Neural progenitor cell (in vitro differentiated cells): Measurements from ENCODE around the gene AKAP14.

Experiments used
- EZH2 ChIP-seq: fragments of 200-600 bp; sonication (generic); IDR thresholded peaks from 2 replicates; pipeline ENCODE4 v1.6.1; 2017; ENCODE audit warnings: antibody characterized with exemption, mild to moderate bottlenecking, moderate library complexity
- EZH2phosphoT487 ChIP-seq: fragments of 200-600 bp; sonication (generic); IDR thresholded peaks from 2 replicates; pipeline ENCODE4 v1.6.1; 2017; ENCODE audit warnings: antibody characterized with exemption
- TF ChIP-seq, protein P1 (sequence below): fragments of 200-600 bp; sonication (generic); IDR thresholded peaks from 2 replicates; pipeline ENCODE4 v1.5.1; 2017; ENCODE audit warnings: antibody characterized with exemption, mild to moderate bottlenecking

DNA sequence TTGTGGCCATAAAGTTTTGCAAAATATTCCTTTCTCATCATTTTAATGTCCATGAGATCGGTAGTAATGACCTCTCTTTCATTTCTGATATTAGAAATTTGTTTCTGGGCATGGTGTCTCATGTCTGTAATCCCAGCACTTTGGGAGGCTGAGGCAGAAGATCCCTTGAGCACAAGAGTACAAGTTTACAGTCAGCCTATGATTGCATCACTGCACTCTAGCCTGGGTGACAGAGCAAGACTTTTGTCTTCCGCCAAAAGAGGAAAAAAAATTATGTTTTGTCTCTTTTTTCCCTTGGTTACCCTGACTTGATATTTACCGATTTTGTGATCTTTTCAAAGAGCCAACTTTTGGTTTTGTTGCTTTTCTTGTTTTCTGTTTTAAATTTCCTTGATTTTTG lies 58.7 kb downstream of the AKAP14 start:
- TF ChIP-seq, protein P1, sequence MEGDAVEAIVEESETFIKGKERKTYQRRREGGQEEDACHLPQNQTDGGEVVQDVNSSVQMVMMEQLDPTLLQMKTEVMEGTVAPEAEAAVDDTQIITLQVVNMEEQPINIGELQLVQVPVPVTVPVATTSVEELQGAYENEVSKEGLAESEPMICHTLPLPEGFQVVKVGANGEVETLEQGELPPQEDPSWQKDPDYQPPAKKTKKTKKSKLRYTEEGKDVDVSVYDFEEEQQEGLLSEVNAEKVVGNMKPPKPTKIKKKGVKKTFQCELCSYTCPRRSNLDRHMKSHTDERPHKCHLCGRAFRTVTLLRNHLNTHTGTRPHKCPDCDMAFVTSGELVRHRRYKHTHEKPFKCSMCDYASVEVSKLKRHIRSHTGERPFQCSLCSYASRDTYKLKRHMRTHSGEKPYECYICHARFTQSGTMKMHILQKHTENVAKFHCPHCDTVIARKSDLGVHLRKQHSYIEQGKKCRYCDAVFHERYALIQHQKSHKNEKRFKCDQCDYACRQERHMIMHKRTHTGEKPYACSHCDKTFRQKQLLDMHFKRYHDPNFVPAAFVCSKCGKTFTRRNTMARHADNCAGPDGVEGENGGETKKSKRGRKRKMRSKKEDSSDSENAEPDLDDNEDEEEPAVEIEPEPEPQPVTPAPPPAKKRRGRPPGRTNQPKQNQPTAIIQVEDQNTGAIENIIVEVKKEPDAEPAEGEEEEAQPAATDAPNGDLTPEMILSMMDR: no peak
- no peak for TF ChIP-seq EZH2phosphoT487
- TF ChIP-seq EZH2: no peak
